ENCODE results near the gene MXD4.
A peak's percentile ranks its signal among the peaks of the same experiment; 100 is the strongest.

MXD4 gene

DNA sequence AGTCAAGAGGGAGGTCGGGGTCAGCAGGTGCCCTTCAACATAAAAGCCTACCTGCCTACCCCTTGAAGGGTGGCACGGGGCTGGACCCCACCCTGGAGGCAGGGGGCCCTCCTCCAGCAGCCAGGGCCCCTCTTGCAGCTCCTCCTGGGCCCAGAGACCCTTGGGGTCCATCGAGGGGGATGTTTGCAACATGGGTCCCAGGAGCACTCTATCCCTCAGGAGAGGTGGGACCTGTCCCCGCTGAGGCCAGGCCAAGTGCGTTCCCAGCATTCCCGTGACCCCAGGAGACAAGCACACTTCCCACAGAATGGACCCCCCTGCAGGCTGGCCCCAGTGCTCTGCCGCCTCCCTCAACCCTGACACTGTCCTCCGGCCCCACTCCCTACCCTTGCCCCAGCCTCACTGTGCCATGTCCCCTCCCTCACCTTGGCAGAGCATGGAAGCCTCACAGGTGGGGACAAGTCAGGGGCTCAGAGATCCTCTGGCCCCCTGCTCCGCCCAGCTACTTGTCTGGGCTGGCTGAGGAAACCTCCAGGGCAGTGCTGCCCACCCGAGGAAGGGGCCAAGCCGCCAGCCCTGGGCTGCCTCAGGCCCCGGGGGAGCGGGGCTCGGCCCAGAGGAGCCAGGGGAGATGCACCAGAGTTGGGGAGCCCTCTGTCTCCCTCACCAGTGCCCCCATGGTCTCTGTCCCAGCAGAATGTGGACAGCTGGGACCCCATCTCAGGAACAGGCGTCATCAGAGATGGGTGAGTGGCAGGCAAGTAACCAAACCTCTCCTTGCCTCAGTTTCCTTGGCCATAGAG lies 2.2 kb downstream of the MXD4 start:
- TF ChIP-seq, protein P1, sequence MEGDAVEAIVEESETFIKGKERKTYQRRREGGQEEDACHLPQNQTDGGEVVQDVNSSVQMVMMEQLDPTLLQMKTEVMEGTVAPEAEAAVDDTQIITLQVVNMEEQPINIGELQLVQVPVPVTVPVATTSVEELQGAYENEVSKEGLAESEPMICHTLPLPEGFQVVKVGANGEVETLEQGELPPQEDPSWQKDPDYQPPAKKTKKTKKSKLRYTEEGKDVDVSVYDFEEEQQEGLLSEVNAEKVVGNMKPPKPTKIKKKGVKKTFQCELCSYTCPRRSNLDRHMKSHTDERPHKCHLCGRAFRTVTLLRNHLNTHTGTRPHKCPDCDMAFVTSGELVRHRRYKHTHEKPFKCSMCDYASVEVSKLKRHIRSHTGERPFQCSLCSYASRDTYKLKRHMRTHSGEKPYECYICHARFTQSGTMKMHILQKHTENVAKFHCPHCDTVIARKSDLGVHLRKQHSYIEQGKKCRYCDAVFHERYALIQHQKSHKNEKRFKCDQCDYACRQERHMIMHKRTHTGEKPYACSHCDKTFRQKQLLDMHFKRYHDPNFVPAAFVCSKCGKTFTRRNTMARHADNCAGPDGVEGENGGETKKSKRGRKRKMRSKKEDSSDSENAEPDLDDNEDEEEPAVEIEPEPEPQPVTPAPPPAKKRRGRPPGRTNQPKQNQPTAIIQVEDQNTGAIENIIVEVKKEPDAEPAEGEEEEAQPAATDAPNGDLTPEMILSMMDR (conservative IDR thresholded peaks at IDR 0.05) = no peak
- H3K27ac ChIP-seq = peak overlapping the region; percentile 91; the same call in 1 of the 2 replicates

DNA sequence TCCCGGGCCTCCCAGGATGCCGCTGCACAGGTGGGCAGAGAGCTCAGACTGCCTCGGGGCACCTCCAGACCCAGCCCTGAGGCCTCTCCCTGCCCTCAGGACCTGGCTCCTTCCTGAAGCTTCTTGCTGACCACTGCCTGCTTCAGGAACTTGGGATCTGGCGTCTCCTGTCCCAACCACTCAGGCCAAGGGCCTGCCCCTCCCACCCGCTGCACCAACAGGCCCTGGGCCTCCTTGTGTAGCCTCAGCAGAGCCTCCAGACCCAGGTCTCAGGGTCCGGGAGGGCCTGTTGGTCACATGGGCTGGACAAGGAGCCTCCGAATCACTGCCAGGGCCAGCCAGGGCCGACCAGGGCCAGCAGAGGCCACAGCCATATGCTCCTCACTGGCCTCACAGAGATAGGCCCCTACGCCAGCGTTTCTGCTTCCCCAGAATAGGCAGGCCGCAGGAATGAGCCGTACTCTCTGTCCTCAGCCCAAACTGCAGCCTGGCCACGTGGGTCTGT lies 2.8 kb downstream of the MXD4 start:
- TF ChIP-seq, protein P1 (conservative IDR thresholded peaks at IDR 0.05) = no peak
- peak overlapping the region; percentile 91; the same call in 1 of the 2 replicates for H3K27ac ChIP-seq

DNA sequence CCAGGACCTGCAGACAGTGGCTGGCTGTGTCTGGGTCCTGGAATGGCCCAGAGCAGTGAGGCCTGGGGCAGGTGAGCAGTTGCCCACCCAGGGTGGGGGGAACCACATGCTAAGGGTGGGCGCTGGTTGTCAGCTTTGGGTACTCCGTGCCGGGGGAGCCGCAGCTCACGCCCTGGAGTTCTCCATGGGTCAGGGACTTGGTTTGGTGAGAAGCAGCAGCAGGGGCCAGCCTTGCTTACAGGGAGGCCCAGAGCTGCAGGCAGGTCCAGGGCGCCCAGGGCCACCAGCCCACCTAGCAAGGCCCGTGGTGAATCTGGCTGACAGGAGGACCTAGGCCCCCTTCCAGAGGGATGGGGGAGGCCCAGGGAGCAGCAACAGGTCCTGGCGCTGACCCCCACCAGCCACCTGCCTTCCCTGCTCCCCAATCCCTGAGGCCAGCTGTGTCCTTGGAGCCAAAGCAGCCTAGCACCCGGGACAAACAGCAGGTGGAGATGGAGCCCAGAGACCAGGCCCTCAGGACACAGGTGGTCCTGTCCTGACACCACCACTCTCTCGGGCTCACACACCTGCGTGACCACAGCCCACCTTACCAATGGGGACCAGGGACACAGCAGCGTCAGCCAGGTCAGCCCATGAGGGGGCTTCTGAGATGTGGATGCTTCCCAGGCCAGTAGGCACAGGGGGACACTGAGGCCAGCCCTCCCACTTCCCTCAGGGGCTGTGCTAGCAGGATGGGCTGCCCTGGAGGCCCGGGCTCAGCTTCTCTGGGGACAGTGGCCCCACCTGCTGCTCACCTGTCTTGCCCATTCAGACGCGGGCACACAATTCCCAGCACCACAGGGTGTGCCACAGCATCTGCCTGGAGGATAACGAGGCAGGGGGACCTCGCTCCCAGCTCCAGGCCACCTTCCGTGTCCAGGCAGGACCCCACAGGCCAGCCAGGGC lies 3.5 kb downstream of the MXD4 start:
- TF ChIP-seq, protein P1 (conservative IDR thresholded peaks at IDR 0.05) = no peak
- peak overlapping the region; percentile 91; the same call in 1 of the 2 replicates for H3K27ac ChIP-seq

DNA sequence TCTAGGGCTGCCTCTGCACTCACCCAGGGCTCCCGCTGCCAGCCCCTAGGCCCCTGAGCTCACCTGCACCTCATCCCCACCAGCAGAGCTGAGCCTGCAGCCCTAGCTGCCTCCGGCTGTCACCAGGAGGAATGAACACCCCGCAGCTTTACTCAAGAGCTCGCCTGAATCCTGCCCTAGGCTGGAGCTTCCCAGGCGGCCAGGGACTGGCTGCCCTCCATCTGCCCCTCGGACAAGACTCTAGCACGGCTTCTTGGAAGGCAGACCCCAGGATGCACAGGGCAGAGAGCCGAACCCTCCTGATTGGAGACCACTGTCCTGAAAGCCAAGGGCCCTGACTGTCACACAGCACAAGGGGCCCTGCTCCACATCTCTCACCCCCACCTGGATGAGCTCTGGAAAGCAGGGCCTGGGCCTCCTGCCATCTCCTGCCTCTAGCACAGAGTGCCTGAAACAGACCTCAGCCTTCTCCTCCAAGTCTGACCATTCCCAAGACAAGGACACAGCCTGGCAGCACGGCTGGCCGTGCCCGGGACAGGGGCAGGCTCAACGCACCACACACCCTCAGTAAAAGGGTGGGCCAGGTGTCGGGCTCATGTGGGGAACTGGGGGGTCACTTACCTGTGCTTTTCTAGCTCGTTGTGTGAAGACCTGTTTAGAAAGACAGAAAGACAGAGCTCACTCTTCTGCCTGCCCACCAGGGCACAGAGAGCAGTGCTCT lies 4.4 kb downstream of the MXD4 start:
- TF ChIP-seq, protein P1 (conservative IDR thresholded peaks at IDR 0.05) = no peak
- no peak overlapping the region for H3K27ac ChIP-seq

DNA sequence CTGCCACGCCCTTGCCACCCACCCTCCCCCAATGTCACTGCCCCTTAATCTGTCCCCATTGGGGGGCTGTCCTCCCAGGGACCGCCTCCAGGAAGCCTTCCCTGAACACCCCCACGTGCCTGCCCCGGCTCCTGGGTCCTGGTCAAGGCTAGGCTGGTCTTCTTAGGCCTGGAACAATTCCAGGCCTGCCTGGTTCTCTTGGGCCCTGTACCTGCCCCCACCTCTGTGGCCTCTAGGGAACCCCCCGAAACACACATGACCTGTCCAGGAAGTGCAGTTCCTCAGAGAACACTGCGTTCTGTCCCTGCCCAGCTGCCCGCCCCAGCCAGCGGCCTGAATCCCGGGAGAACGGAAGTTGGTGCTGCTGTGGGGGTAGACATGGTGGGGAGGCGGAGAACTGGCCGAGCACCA lies 5.1 kb downstream of the MXD4 start:
- TF ChIP-seq, protein P1 (conservative IDR thresholded peaks at IDR 0.05) = no peak
- H3K27ac ChIP-seq = no peak overlapping the region

DNA sequence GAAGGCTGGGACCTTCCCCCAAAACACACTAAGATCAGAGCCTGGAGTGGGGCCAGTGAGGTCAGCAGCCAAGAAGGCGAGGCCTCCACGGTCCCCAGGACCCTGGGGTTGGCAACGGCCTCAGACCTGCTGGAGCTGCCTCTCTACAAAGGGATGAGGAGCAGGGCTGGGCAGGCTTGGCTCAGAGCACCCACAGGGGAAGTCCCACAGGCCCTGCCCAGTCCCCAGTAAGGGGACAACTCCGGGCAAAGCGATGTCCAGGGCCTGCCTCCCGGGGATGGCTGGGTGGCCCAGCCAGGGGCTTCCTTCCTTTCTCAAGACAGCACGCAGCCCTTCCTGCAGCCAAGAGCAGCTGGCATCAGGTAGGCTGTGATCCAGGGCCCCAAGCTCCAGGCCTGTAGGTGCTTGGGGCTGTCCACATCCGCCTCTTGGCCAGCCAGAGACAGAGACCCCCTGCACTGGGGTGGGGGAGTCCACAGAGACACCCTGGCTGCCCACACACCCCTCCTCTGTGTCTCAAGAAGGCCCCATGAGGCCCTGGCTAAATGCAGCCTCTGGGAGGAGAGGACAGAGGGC lies 5.7 kb downstream of the MXD4 start:
- H3K27ac ChIP-seq = peak overlapping the region; percentile 19; the same call in 1 of the 2 replicates
- TF ChIP-seq, protein P1 (conservative IDR thresholded peaks at IDR 0.05) = no peak

Data from VCaP (cell line).